Measurements from ENCODE around the gene NRDC. TPM values are rescaled to one million over a fixed set of nuclear protein-coding genes. Genes with fewer than 3 reads are reported as not detected.
A peak's percentile ranks its signal among the peaks of the same experiment; 100 is the strongest.

NRDC gene
- total and polyA plus RNA-seq, 9 of the 15 experiments (the other 6 are each of a cell fraction or from before 2014, with no cell fraction given): 102 to 371 (median 201) TPM

GRCh38 chr1:51877434-51878307 is 856 bp downstream of the NRDC start (continued):
- 0 out of 2 replicates have a peak, but pooled peaks have one; percentile 36 for TF ChIP-seq AFF4 (CRISPR knock-in tag; IDR thresholded peaks at IDR 0.05)
- 0 out of 2 replicates have a peak, but pooled peaks have one; percentile 22 for TF ChIP-seq POLR2H (tag; IDR thresholded peaks at IDR 0.05; ENCODE audit: low read depth)
- no peak for TF ChIP-seq EHMT2 (IDR thresholded peaks at IDR 0.05)
- no peak for TF ChIP-seq ZFP91 (CRISPR knock-in tag; IDR thresholded peaks at IDR 0.05)
- peak in 1 of 2 experiments; percentile 36 for TF ChIP-seq AFF1 (IDR thresholded peaks at IDR 0.05; ENCODE audit: low read depth in 1 of 2, partially characterized antibody in 2 of 2)
- peak in 1 of 2 experiments; percentile 54; a peak in 2 of 4 replicates for TF ChIP-seq TEAD1 (CRISPR knock-in tag; IDR thresholded peaks at IDR 0.05)
- 0 out of 2 replicates have a peak, but pooled peaks have one; percentile 2 for TF ChIP-seq JUND (IDR thresholded peaks at IDR 0.05; ENCODE audit: borderline replicate concordance, low read depth, low read length)
- no peak for TF ChIP-seq JUND (tag; IDR thresholded peaks at IDR 0.05; ENCODE audit: borderline replicate concordance, low read depth, low read length)
- peak; percentile 17; the same call in 1 of the 2 replicates for TF ChIP-seq RFX1 (IDR thresholded peaks at IDR 0.05)
- TF ChIP-seq SMARCE1 (IDR thresholded peaks at IDR 0.05): 0 out of 2 replicates have a peak, but pooled peaks have one; percentile 1
- no peak for TF ChIP-seq ZNF655 (CRISPR knock-in tag; IDR thresholded peaks at IDR 0.05)
- no peak for TF ChIP-seq POLR2AphosphoS5 (IDR thresholded peaks at IDR 0.05; ENCODE audit: control insufficient read depth, insufficient read depth, low read depth, low read length)
- TF ChIP-seq HNRNPLL (IDR thresholded peaks at IDR 0.05; ENCODE audit: low read depth, low read length, poor library complexity, severe bottlenecking): no peak
